ENCODE measurements around the gene ACBD4.
A peak's percentile ranks its signal among the peaks of the same experiment; 100 is the strongest.
"Not testable (repeated sequence)": the region's sequence is repeated elsewhere in the genome, so short reads cannot be mapped to it uniquely, and the experiment has no call there.

Gene ACBD4

GRCh38 chr17:45123930-45124796, 11.3 kb upstream of the ACBD4 start:
- H3K9me3 Mint-ChIP-seq, result no peaks in the 10 kb centered on the region
- no peak overlapping the region for H3K27ac Mint-ChIP-seq
- H3K4me3 Mint-ChIP-seq, result no peak overlapping the region
- H3K36me3 Mint-ChIP-seq, result no peaks in the 10 kb centered on the region
- H3K4me1 Mint-ChIP-seq, result peaks cover 6% of the 10 kb centered on the region
- ATAC-seq, result peak; percentile 38
- H3K27me3 Mint-ChIP-seq, result peaks cover 9% of the 10 kb centered on the region

GRCh38 chr17:45124797-45125122, 10.7 kb upstream of the ACBD4 start:
- not testable (repeated sequence) for H3K4me1 Mint-ChIP-seq, ATAC-seq, H3K9me3 Mint-ChIP-seq, H3K27me3 Mint-ChIP-seq, H3K4me3 Mint-ChIP-seq, H3K36me3 Mint-ChIP-seq, H3K27ac Mint-ChIP-seq

GRCh38 chr17:45125509-45125908, 10.0 kb upstream of the ACBD4 start:
- Mint-ChIP-seq H3K36me3 (no peaks in the 10 kb centered on the region), H3K4me1 (peaks cover 6% of the 10 kb centered on the region), H3K4me3 (no peak overlapping the region), H3K27ac (no peak overlapping the region), H3K27me3 (peaks cover 14% of the 10 kb centered on the region), H3K9me3 (no peaks in the 10 kb centered on the region)
- ATAC-seq, result no peak

GRCh38 chr17:45127207-45127547, 8.3 kb upstream of the ACBD4 start:
- no peaks in the 10 kb centered on the region for H3K36me3 Mint-ChIP-seq

DNA sequence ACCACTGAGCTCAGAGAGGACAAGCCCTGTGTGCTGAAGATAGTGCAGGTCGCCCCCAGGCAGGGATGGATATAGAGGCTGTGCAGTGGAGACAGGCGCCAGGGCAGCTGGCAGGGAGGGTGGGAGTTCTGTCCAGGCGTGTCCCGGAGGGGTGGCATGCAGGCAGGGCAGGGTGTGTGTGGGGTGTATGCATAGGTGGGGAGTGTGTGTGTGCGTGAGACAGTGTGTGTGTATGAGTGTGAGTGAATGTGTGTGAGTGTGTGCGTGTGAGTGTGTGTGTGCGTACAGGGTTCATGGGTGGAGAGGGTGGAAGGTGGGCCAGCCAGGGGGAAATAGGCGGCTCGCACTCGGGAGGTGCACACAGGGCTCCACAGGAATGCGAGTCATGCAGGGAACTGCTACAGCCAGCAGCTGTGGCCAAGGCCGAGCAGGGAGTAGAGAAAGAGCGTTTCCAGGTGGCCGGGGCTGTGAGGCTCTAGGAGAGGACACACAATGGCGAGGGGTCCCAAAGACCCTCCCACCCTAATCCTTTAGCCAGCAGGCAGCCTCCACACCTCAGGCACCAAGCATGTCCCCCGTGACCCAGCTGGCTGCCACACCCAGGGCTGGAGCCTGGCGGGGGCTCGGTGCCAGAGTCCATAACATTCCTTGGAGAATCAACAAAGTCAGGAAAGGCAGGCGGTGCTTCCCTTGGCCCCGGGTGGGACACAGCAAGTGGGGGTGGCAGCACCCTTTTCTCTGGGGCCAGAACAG, 7.8 kb upstream of the ACBD4 start:
- no peak for ATAC-seq
- Mint-ChIP-seq H3K9me3 (no peaks in the 10 kb centered on the region), H3K4me3 (no peak overlapping the region), H3K36me3 (no peaks in the 10 kb centered on the region), H3K4me1 (peaks cover 6% of the 10 kb centered on the region), H3K27me3 (peaks cover 15% of the 10 kb centered on the region), H3K27ac (no peak overlapping the region)

More at GRCh38 chr17:45127207-45127547, 8.3 kb upstream of the ACBD4 start:
- Mint-ChIP-seq H3K4me3 (no peak overlapping the region), H3K27me3 (peaks cover 15% of the 10 kb centered on the region), H3K9me3 (no peaks in the 10 kb centered on the region), H3K27ac (no peak overlapping the region), H3K4me1 (peaks cover 6% of the 10 kb centered on the region)
- ATAC-seq, result no peak

- Mint-ChIP-seq H3K9me3 (no peaks in the 10 kb centered on the region), H3K27ac (no peak overlapping the region), H3K27me3 (peaks cover 15% of the 10 kb centered on the region), H3K4me3 (no peak overlapping the region), H3K4me1 (peaks cover 6% of the 10 kb centered on the region), H3K36me3 (no peaks in the 10 kb centered on the region)
- no peak for ATAC-seq
These were observed 7.2 kb upstream of the ACBD4 start for GRCh38 chr17:45128331-45128730.

DNA sequence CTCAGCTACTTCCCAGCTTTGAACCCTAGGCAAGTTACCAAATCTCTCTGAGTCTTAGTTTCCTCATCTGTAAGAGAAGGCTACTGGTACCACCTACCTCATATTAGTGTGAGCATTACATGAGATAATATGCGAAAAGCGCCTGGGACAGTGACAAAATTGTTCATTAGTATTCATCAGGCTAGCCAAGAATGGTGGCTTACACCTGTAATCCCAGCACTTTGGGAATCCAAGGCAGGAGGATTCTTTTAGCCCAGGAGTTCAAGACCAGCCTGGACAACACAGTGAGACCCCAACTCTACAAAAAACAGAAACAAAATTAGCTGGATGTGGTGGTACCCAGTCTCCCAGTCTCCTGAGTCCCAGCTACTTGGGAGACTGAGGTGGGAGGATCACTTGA, 6.5 kb upstream of the ACBD4 start:
- H3K4me1 Mint-ChIP-seq, result peaks cover 6% of the 10 kb centered on the region
- H3K27ac Mint-ChIP-seq, result no peak overlapping the region
- no peaks in the 10 kb centered on the region for H3K36me3 Mint-ChIP-seq
- peaks cover 15% of the 10 kb centered on the region for H3K27me3 Mint-ChIP-seq
- no peaks in the 10 kb centered on the region for H3K9me3 Mint-ChIP-seq
- no peak for ATAC-seq
- no peak overlapping the region for H3K4me3 Mint-ChIP-seq

GRCh38 chr17:45129426-45129939, 6.0 kb upstream of the ACBD4 start:
- ATAC-seq, result no peak
- Mint-ChIP-seq H3K4me1 (peaks cover 1% of the 10 kb centered on the region), H3K4me3 (no peak overlapping the region)

DNA sequence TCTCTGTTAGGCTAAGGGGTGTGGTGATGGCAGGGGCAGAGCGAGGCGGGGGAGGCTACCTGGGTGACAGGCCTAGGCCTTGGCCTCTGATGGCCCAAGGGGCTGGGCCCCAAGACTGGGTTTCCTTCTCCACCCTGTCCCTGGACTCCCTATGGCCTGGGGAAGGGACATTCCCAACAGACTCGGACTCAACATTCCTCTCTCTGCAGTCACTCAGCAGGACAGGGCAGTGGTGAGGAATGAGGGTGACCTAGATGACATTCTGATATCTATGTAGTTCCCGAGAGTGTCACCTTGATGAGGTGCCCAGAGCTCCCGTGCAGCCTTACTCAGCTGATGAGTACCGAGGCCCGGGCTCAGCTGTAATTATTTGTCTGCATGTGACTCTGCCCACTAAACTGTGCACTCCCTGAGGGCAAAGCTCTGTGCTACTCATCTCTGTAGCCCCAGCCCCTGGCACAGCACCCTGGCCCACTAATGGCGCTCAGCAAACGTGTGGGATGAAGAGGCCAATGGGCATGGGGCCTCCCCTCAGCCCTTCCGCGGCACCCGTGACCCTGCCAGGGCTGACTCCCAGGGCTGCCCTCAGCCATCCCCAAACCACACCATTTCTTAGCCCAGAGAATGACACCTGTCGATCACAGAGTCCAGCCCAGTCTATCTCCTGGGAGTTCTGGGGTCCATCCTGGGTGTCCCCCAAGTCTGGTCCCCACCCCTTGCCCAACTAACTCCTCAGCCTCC, 5.4 kb upstream of the ACBD4 start:
- ATAC-seq, result no peak
- H3K36me3 Mint-ChIP-seq, result no peaks in the 10 kb centered on the region

More at GRCh38 chr17:45129426-45129939, 6.0 kb upstream of the ACBD4 start:
- peaks cover 15% of the 10 kb centered on the region for H3K27me3 Mint-ChIP-seq
- no peak overlapping the region for H3K27ac Mint-ChIP-seq
- H3K9me3 Mint-ChIP-seq, result no peaks in the 10 kb centered on the region
- H3K36me3 Mint-ChIP-seq, result no peaks in the 10 kb centered on the region

GRCh38 chr17:45130681-45131615, 4.5 kb upstream of the ACBD4 start:
- no peaks in the 10 kb centered on the region for H3K9me3 Mint-ChIP-seq
- H3K36me3 Mint-ChIP-seq, result no peaks in the 10 kb centered on the region
- H3K4me3 Mint-ChIP-seq, result peak overlapping the region; percentile 4
- H3K4me1 Mint-ChIP-seq, result peaks cover 1% of the 10 kb centered on the region
- H3K27me3 Mint-ChIP-seq, result peaks cover 15% of the 10 kb centered on the region
- no peak for ATAC-seq
- H3K27ac Mint-ChIP-seq, result no peak overlapping the region

More for the DNA sequence above, 5.4 kb upstream of the ACBD4 start:
- Mint-ChIP-seq H3K4me1 (no peaks in the 10 kb centered on the region), H3K27me3 (peaks cover 15% of the 10 kb centered on the region), H3K4me3 (no peak overlapping the region), H3K9me3 (no peaks in the 10 kb centered on the region), H3K27ac (no peak overlapping the region)

- Mint-ChIP-seq H3K4me3 (peak overlapping the region; percentile 71), H3K9me3 (no peaks in the 10 kb centered on the region), H3K27ac (no peak overlapping the region), H3K36me3 (no peaks in the 10 kb centered on the region), H3K4me1 (peaks cover 9% of the 10 kb centered on the region), H3K27me3 (peaks cover 15% of the 10 kb centered on the region)
- no peak for ATAC-seq
These were observed 3.7 kb upstream of the ACBD4 start for GRCh38 chr17:45131616-45132319.

- peaks cover 15% of the 10 kb centered on the region for H3K27me3 Mint-ChIP-seq
- H3K36me3 Mint-ChIP-seq, result no peaks in the 10 kb centered on the region
- H3K4me1 Mint-ChIP-seq, result peaks cover 13% of the 10 kb centered on the region
- no peak for ATAC-seq
- no peaks in the 10 kb centered on the region for H3K9me3 Mint-ChIP-seq
- peak within 1 kb of the TSS; percentile 88 for H3K4me3 Mint-ChIP-seq
- peak within 1 kb of the TSS; percentile 75 for H3K27ac Mint-ChIP-seq
These were observed 3.2 kb upstream of the ACBD4 start, which contains the start of gene PLCD3 for GRCh38 chr17:45132320-45132571. TSS of gene PLCD3 (minus strand) at chr17:45132515. CDS start at chr17:45132410, 105 bp downstream.

- H3K27ac Mint-ChIP-seq, result peak overlapping the region; percentile 75
- peak overlapping the region; percentile 88 for H3K4me3 Mint-ChIP-seq
- H3K9me3 Mint-ChIP-seq, result no peaks in the 10 kb centered on the region
- peak; percentile 68 for ATAC-seq
- H3K4me1 Mint-ChIP-seq, result peaks cover 13% of the 10 kb centered on the region
- H3K27me3 Mint-ChIP-seq, result peaks cover 15% of the 10 kb centered on the region
- no peaks in the 10 kb centered on the region for H3K36me3 Mint-ChIP-seq
These were observed 2.7 kb upstream of the ACBD4 start for GRCh38 chr17:45132572-45133463.

Data from stimulated activated memory B cell treated with anti-CD40 and anti-IgM and Interleukin-4, amounts not matched to agents 10 μg/mL and 1 μg/mL and 100 μg/mL, for 72 hours (primary cell).